Natural killer cell (primary cell): Measurements from ENCODE around the gene DNMT1. TPM values are rescaled to one million over a fixed set of nuclear protein-coding genes. Genes with fewer than 3 reads are reported as not detected.

Experiments used
- ATAC-seq, 3 donors: fragments of 150-1000 bp in 2 of 3; fragments of 200-7000 bp in 1 of 3; cut with Tn5 transposase; 1 replicate in 1 of 3; 2 replicates in 2 of 3; pipeline ENCODE4 v1.10.0; 2021; ENCODE audit warnings: mild to moderate bottlenecking in 2 of 3, moderate library complexity in 2 of 3
- DNase-seq, 2 donors: peaks; one replicate each; pipeline versions ENCODE4 v3.0.0 to v3.0.0-alpha.2; 2013 to 2021; ENCODE audit warnings: mixed read lengths in 1 of 2
- H3K27ac ChIP-seq: one replicate; pipeline ENCODE4 v1.5.1; 2013; ENCODE audit warnings: mild to moderate bottlenecking, low read length
- H3K27me3 ChIP-seq: one replicate; pipeline ENCODE4 v1.6.1; 2013; ENCODE audit warnings: low read length; ENCODE audit not compliant: control insufficient read depth, insufficient read depth
- H3K36me3 ChIP-seq: one replicate; pipeline ENCODE4 v1.6.1; 2013; ENCODE audit warnings: low read length; ENCODE audit not compliant: control insufficient read depth, insufficient read depth
- H3K4me1 ChIP-seq: one replicate; pipeline ENCODE4 v1.6.1; 2013; ENCODE audit warnings: low read length; ENCODE audit not compliant: control insufficient read depth, insufficient read depth
- H3K4me3 ChIP-seq: one replicate; pipeline ENCODE4 v1.5.1; 2013; ENCODE audit warnings: low read length
- H3K9me3 ChIP-seq: one replicate; pipeline ENCODE4 v1.6.1; 2013; ENCODE audit warnings: low read length; ENCODE audit not compliant: control insufficient read depth, insufficient read depth
- H3K27ac Mint-ChIP-seq, 2 donors: one replicate each; pipeline ENCODE4 v1.8.0; 2022; ENCODE audit warnings: mild to moderate bottlenecking in 2 of 2, mixed read lengths in 2 of 2, moderate library complexity in 1 of 2
- H3K27me3 Mint-ChIP-seq, 2 donors: one replicate each; pipeline ENCODE4 v1.8.0; 2022; ENCODE audit warnings: low read depth in 2 of 2, mixed read lengths in 2 of 2
- H3K36me3 Mint-ChIP-seq: one replicate; pipeline ENCODE4 v1.8.0; 2022; ENCODE audit warnings: mixed read lengths
- H3K4me1 Mint-ChIP-seq, 2 donors: one replicate each; pipeline ENCODE4 v1.8.0; 2022; ENCODE audit warnings: mixed read lengths in 2 of 2
- H3K4me3 Mint-ChIP-seq: one replicate; pipeline ENCODE4 v1.8.0; 2022; ENCODE audit warnings: mild to moderate bottlenecking, moderate library complexity, mixed read lengths
- H3K9me3 Mint-ChIP-seq, 2 donors: one replicate each; pipeline ENCODE4 v1.8.0; 2022; ENCODE audit warnings: mixed read lengths in 2 of 2
- whole genome bisulfite sequencing: methylation state at CpG from one replicate; pipeline ENCODE4 v1.1.7; 2013; ENCODE audit warnings: missing lambda C conversion rate; ENCODE audit not compliant: insufficient coverage; 5-methylcytosine and 5-hydroxymethylcytosine counted together
- intact Hi-C: fragments of 100-400 bp; cut with micrococcal nuclease; formaldehyde crosslinking; loops from one replicate; pipeline ENCODE4 v1.14.2; 2022
- total RNA-seq, 4 donors: library from RNA; stranded (reverse); fragments of 120-200 nt in 1 of 4; gene quantifications; one replicate each; pipeline versions ENCODE4 v1.2.3 to v1.2.4, GENCODE V29; 2013 to 2022
- TF ChIP-seq, protein P1 (sequence below): fragments of 200-600 bp; IDR thresholded peaks from one replicate; pipeline ENCODE4 v1.8.0; 2022; ENCODE audit warnings: antibody characterized with exemption

Gene DNMT1
- total RNA-seq, 3 donors from 2014 or later (not counting 1 experiment from before 2014, with no cell fraction given), result 266 to 323 (median 275) TPM

DNA sequence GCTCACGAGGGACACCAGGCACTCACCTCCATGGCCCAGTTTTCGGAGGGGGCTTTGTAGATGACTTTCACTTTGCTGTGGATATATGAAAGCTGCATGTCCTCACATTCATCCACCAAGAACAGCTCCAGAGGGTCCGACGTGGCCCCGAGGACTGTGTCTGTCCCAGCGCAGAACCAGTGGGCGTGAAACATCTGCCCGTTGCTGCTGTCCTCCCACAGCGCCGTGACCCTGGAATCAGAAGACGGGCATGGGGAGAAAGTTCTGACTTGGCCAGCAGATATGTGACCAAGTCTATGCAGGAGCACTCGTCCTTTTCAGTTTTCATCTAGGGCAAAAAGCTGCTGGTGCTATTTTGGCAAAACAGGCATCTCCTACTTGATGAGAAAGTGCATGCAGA, 45.3 kb downstream of the DNMT1 start:
- no peaks in the 10 kb centered on the region for H3K4me1 Mint-ChIP-seq
- no peaks in the 10 kb centered on the region for H3K9me3 Mint-ChIP-seq
- Histone ChIP-seq H3K9me3 (no peaks in the 10 kb centered on the region), H3K27me3 (no peaks in the 10 kb centered on the region), H3K4me3 (no peak overlapping the region), H3K27ac (no peak overlapping the region), H3K36me3 (peaks cover 73% of the 10 kb centered on the region), H3K4me1 (peaks cover 3% of the 10 kb centered on the region)
- H3K27me3 Mint-ChIP-seq, result no peaks in the 10 kb centered on the region
- intact Hi-C loops, result no loop called here
- TF ChIP-seq, protein P1, sequence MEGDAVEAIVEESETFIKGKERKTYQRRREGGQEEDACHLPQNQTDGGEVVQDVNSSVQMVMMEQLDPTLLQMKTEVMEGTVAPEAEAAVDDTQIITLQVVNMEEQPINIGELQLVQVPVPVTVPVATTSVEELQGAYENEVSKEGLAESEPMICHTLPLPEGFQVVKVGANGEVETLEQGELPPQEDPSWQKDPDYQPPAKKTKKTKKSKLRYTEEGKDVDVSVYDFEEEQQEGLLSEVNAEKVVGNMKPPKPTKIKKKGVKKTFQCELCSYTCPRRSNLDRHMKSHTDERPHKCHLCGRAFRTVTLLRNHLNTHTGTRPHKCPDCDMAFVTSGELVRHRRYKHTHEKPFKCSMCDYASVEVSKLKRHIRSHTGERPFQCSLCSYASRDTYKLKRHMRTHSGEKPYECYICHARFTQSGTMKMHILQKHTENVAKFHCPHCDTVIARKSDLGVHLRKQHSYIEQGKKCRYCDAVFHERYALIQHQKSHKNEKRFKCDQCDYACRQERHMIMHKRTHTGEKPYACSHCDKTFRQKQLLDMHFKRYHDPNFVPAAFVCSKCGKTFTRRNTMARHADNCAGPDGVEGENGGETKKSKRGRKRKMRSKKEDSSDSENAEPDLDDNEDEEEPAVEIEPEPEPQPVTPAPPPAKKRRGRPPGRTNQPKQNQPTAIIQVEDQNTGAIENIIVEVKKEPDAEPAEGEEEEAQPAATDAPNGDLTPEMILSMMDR, result no peak
- DNase-seq (no peak), ATAC-seq (no peak)
- WGBS, result 98% methylated on average over 11 of the region's 12 CpGs
- peaks cover 8% of the 10 kb centered on the region for H3K36me3 Mint-ChIP-seq
- no peak overlapping the region for H3K4me3 Mint-ChIP-seq
- no peak overlapping the region for H3K27ac Mint-ChIP-seq

DNA sequence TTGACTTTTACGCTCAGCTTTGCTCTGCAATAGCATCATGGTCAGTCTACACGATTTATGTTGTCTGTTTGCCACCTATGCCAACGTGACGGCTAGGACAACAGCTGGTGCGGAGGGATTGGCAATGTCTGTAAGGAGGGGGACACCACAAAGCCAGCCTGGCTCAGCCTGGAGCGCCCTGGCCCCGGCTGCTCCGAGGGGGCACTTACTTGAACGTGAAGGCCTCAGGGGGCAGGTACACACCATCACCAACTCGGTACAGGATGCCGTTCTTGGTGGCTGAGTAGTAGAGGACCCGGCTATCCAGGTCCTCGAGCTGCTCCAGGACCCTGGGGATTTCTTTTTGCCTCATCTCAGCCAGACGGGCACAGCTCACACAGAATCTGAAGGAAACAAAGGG, 48.6 kb downstream of the DNMT1 start:
- Mint-ChIP-seq H3K27ac (peak overlapping the region in 1 of 2 donors; percentile 64), H3K4me3 (no peak overlapping the region), H3K36me3 (no peaks in the 10 kb centered on the region), H3K9me3 (no peaks in the 10 kb centered on the region), H3K4me1 (peaks cover 5% of the 10 kb centered on the region in 2 donors), H3K27me3 (no peaks in the 10 kb centered on the region)
- Histone ChIP-seq H3K27ac (no peak overlapping the region), H3K27me3 (no peaks in the 10 kb centered on the region), H3K9me3 (no peaks in the 10 kb centered on the region), H3K36me3 (peaks cover 78% of the 10 kb centered on the region), H3K4me1 (peaks cover 35% of the 10 kb centered on the region), H3K4me3 (no peak overlapping the region)
- 97% methylated on average over 14 of the region's 14 CpGs for WGBS
- ATAC-seq, result no peak
- intact Hi-C loops, result no loop called here
- TF ChIP-seq, protein P1, result no peak
- no peak for DNase-seq

DNA sequence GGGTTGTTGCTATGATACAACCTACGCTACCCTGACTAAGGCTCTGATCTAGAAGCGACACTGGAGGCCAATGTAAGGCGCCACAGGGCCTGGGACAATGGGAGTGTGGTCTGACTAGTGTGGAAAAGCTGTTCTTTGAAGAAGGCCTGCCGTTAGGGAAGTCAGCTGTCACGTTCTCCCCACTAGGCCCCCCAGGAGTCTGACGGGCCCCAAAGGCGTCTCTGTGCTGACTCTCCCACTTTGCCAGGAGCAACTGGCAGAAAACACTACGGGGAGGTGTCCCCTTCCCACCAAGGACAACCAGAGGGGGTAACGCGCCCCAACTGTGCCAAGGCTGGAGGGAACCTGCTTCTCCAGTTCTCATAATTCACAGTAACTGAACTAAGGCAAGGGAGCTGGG, 49.7 kb downstream of the DNMT1 start:
- peaks cover 78% of the 10 kb centered on the region for H3K36me3 ChIP-seq
- 95% methylated on average over 10 of the region's 10 CpGs for WGBS
- H3K36me3 Mint-ChIP-seq, result no peaks in the 10 kb centered on the region
- intact Hi-C loops, result no loop called here
- no peak for DNase-seq
- TF ChIP-seq, protein P1, result no peak
- no peaks in the 10 kb centered on the region for H3K27me3 Mint-ChIP-seq
- H3K9me3 ChIP-seq, result no peaks in the 10 kb centered on the region
- no peak overlapping the region for H3K4me3 ChIP-seq
- H3K4me1 ChIP-seq, result peaks cover 35% of the 10 kb centered on the region
- H3K27ac ChIP-seq, result no peak overlapping the region
- H3K27ac Mint-ChIP-seq, result no peak overlapping the region
- no peaks in the 10 kb centered on the region for H3K27me3 ChIP-seq
- no peak for ATAC-seq
- H3K4me1 Mint-ChIP-seq, result peaks cover 5% of the 10 kb centered on the region in 2 donors
- H3K4me3 Mint-ChIP-seq, result no peak overlapping the region
- H3K9me3 Mint-ChIP-seq, result no peaks in the 10 kb centered on the region

DNA sequence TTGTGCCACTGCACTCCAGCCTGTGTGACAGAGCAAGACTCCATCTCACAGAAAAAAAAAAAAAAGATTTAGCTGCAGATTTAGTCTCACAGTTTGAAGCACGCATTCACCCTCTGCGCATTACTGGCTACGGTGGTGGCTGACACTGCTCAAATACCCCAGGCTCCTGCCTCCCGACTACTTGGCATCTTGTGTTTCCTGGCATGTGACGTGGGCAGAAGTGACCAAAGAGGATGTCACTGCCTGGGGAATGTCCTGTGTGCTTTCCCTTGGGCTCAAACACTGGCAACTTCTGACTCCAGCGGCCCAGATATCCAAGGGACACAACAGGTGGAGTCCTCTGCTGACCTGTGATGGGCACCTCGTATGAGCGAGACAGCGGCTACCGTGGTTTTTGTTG, 50.4 kb downstream of the DNMT1 start:
- TF ChIP-seq, protein P1, result no peak
- intact Hi-C loops, result no loop called here
- Histone ChIP-seq H3K4me1 (peaks cover 35% of the 10 kb centered on the region), H3K36me3 (peaks cover 78% of the 10 kb centered on the region), H3K27me3 (no peaks in the 10 kb centered on the region), H3K9me3 (no peaks in the 10 kb centered on the region), H3K27ac (no peak overlapping the region), H3K4me3 (no peak overlapping the region)
- Mint-ChIP-seq H3K4me3 (no peak overlapping the region), H3K27ac (no peak overlapping the region), H3K4me1 (peaks cover 5% of the 10 kb centered on the region in 2 donors), H3K36me3 (no peaks in the 10 kb centered on the region), H3K27me3 (no peaks in the 10 kb centered on the region), H3K9me3 (no peaks in the 10 kb centered on the region)
- DNase-seq (peak in 1 of 2 donors; percentile 31), ATAC-seq (no peak)
- WGBS, result 90% methylated on average over 10 of the region's 10 CpGs
